ENCODE data around the gene PDE6D. TPM values are rescaled to one million over a fixed set of nuclear protein-coding genes. Genes with fewer than 3 reads are reported as not detected.

The PDE6D gene
- total and polyA plus RNA-seq, 2 of the 13 experiments (the other 11 are each of a cell fraction or from before 2014, with no cell fraction given), result 14.1 to 23.2 TPM

GRCh38 chr2:231709636-231709980, 71.5 kb downstream of the PDE6D start:
- ChIA-PET CTCF (ENCODE audit: low intra/inter-chr PET ratio, low total read pairs) (interaction anchor here (1.2 to 1.4 kb wide), 3 partner anchors 23 to 35 kb away, joined by 5 to 8 read pairs (median 6); no protein-coding TSS in a partner anchor), POLR2A (interaction anchor here (0.6 to 3.1 kb wide), 12 partner anchors 8 to 246 kb away, joined by 3 to 56 read pairs (median 4); partner anchors contain the start of gene NCL)
- H3K4me1 ChIP-seq (ENCODE audit: insufficient read depth, low read length), result peaks cover 52% of the 10 kb centered on the region
- DNase-seq (ENCODE audit: low spot score) (no peak), FAIRE-seq (no peak), ATAC-seq (peak; percentile 7)
- 2% methylated on average over 26 of the region's 33 CpGs for WGBS (ENCODE audit: low lambda C conversion rate)
- TSS peak; percentile 19 for BruUV-seq (replicated peaks)
- peak overlapping the region; percentile 99 for H3K9ac ChIP-seq (ENCODE audit: insufficient read depth, low read depth, low read length)
- H3K4me3 ChIP-seq (replicated peaks in 1 of 3; ENCODE audit: insufficient read depth in 1 of 3, low read depth in 2 of 3, low read length in 3 of 3), result peak overlapping the region; percentile 75 to 97 (median 83)
- peaks cover 35% of the 10 kb centered on the region for H4K20me1 ChIP-seq (ENCODE audit: insufficient read depth, low read length)
- no peaks in the 10 kb centered on the region for H3K27me3 ChIP-seq (ENCODE audit: control insufficient read depth in 1 of 2, insufficient read depth in 2 of 2, low read length in 2 of 2)
- peak overlapping the region; percentile 85 for H3K27ac ChIP-seq (ENCODE audit: extremely low read length, insufficient read depth, low read length)
- intact Hi-C loops (cut with micrococcal nuclease; ENCODE audit: unreplicated experiment), result loop anchor here (10.0 kb wide), 1 partner anchor 665 kb away; no protein-coding TSS in a partner anchor
- no peak overlapping the region for H2AFZ ChIP-seq (ENCODE audit: low read length)
- peak overlapping the region; percentile 71 for H3K4me2 ChIP-seq (ENCODE audit: low read depth, low read length)
- peaks cover 44% of the 10 kb centered on the region for H3K79me2 ChIP-seq (ENCODE audit: insufficient read depth, low read length)
- in situ Hi-C loops (cut with HindIII; ENCODE audit: extremely low pct_ligation_motif_present, low pct_unique_long_range_greater_than_20kb), result no loop called here
- H3K36me3 ChIP-seq (replicated peaks in 1 of 2; ENCODE audit: control insufficient read depth in 1 of 2, insufficient read depth in 2 of 2, low read length in 2 of 2), result peaks cover 15 to 17% of the 10 kb centered on the region in 2 experiments
- H3K9me3 ChIP-seq (ENCODE audit: low read length), result no peaks in the 10 kb centered on the region
- 0 out of 2 replicates have a peak, but pooled peaks have one; percentile 73 for TF ChIP-seq ZBTB44 (CRISPR knock-in tag; IDR thresholded peaks at IDR 0.05)
- TF ChIP-seq ZNF607 (CRISPR knock-in tag; IDR thresholded peaks at IDR 0.05; ENCODE audit: borderline replicate concordance), result no peak
- no peak for TF ChIP-seq ZNF282 (IDR thresholded peaks at IDR 0.05; ENCODE audit: partially characterized antibody)
- no peak; the same call in 1 of the 2 replicates for TF ChIP-seq UBTF (CRISPR knock-in tag; IDR thresholded peaks at IDR 0.05)
- TF ChIP-seq PTBP1 (IDR thresholded peaks at IDR 0.05; ENCODE audit: low read depth, low read length, poor library complexity, severe bottlenecking), result no peak
- TF ChIP-seq ZC3H13 (CRISPR knock-in tag; IDR thresholded peaks at IDR 0.05), result 0 out of 2 replicates have a peak, but pooled peaks have one; percentile 14
- TF ChIP-seq, protein P1, sequence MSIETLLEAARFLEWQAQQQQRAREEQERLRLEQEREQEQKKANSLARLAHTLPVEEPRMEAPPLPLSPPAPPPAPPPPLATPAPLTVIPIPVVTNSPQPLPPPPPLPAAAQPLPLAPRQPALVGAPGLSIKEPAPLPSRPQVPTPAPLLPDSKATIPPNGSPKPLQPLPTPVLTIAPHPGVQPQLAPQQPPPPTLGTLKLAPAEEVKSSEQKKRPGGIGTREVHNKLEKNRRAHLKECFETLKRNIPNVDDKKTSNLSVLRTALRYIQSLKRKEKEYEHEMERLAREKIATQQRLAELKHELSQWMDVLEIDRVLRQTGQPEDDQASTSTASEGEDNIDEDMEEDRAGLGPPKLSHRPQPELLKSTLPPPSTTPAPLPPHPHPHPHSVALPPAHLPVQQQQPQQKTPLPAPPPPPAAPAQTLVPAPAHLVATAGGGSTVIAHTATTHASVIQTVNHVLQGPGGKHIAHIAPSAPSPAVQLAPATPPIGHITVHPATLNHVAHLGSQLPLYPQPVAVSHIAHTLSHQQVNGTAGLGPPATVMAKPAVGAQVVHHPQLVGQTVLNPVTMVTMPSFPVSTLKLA (IDR thresholded peaks at IDR 0.05), result no peak
- TF ChIP-seq RARA (CRISPR knock-in tag; IDR thresholded peaks at IDR 0.05), result no peak
- TF ChIP-seq, protein P2, sequence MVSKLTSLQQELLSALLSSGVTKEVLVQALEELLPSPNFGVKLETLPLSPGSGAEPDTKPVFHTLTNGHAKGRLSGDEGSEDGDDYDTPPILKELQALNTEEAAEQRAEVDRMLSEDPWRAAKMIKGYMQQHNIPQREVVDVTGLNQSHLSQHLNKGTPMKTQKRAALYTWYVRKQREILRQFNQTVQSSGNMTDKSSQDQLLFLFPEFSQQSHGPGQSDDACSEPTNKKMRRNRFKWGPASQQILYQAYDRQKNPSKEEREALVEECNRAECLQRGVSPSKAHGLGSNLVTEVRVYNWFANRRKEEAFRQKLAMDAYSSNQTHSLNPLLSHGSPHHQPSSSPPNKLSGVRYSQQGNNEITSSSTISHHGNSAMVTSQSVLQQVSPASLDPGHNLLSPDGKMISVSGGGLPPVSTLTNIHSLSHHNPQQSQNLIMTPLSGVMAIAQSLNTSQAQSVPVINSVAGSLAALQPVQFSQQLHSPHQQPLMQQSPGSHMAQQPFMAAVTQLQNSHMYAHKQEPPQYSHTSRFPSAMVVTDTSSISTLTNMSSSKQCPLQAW (CRISPR knock-in tag; IDR thresholded peaks at IDR 0.05), result 0 out of 2 replicates have a peak, but pooled peaks have one; percentile 9
- TF ChIP-seq KDM5A (IDR thresholded peaks at IDR 0.05; ENCODE audit: borderline replicate concordance, low read length), result no peak
- no peak for TF ChIP-seq PRDM15 (CRISPR knock-in tag; IDR thresholded peaks at IDR 0.05)
- peak; percentile 25; the same call in 1 of the 2 replicates for TF ChIP-seq KAT7 (CRISPR knock-in tag; IDR thresholded peaks at IDR 0.05; ENCODE audit: borderline replicate concordance)
- TF ChIP-seq FOXJ3 (CRISPR knock-in tag; IDR thresholded peaks at IDR 0.05; ENCODE audit: borderline replicate concordance), result peak; percentile 40; the same call in 1 of the 2 replicates
